Activated CD8-positive, alpha-beta memory T cell treated with anti-CD3 and anti-CD28 coated beads, Interleukin-2, amount 50 U/mL, for 48 hours (primary cell): ENCODE results near the gene SPZ1.
"Not testable (repeated sequence)": the region's sequence is repeated elsewhere in the genome, so short reads cannot be mapped to it uniquely, and the experiment has no call there.

Experiments
- DNase-seq: peaks from one replicate; pipeline ENCODE4 v3.0.0-alpha.2; 2020

The SPZ1 gene, protein sequence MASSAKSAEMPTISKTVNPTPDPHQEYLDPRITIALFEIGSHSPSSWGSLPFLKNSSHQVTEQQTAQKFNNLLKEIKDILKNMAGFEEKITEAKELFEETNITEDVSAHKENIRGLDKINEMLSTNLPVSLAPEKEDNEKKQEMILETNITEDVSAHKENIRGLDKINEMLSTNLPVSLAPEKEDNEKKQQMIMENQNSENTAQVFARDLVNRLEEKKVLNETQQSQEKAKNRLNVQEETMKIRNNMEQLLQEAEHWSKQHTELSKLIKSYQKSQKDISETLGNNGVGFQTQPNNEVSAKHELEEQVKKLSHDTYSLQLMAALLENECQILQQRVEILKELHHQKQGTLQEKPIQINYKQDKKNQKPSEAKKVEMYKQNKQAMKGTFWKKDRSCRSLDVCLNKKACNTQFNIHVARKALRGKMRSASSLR

GRCh38 chr5:80319702-80320101, at the start of gene SPZ1:
TSS of gene SPZ1 (plus strand) at chr5:80320002. CDS start at chr5:80320216, 214 bp downstream.
- no peak for DNase-seq

- not testable (repeated sequence) for DNase-seq
Observed at GRCh38 chr5:80270543-80270942, 49.3 kb upstream of the SPZ1 start.

DNA sequence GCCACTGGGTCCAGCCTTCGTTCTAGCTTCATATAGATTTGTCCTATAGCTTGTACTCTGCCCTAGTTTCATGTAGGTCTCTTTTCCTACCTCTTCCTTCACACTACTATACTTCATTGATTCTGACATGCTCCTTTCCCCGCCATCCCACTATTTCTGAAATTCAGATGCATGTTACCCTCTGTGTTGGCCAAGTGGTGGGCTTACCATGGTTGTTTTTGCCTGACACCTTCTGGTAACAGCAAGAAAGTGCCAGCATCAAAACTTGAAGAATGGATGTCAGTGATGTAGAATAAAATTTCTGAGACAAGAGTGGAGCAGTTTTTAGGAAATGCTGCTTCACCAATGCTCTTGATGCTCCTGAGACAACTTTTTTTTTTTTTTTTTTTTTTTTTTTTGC, 44.5 kb upstream of the SPZ1 start:
- DNase-seq = no peak

- no peak for DNase-seq
Observed at GRCh38 chr5:80276186-80276585, 43.6 kb upstream of the SPZ1 start.

DNA sequence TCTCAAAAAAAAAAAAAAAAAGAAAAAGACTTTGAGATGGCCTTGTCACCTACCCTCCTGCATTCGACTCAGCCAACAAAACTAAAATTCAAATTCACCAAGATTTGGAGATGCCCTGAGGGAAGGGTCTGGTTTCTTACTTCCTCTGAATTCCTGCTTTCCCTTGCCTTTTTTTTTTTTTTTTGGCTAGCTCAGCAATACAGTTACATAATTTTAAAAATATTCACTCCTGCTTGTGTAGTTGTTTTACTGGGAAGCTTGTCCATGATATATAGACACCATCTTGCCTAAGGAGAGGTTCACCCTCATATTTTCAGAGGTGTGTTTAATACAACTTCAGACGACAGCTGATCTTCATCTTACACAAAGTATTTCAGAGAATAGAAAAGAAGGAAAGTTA, 42.6 kb upstream of the SPZ1 start:
- no peak for DNase-seq

- no peak for DNase-seq
Observed at GRCh38 chr5:80282054-80282453, 37.7 kb upstream of the SPZ1 start.

DNA sequence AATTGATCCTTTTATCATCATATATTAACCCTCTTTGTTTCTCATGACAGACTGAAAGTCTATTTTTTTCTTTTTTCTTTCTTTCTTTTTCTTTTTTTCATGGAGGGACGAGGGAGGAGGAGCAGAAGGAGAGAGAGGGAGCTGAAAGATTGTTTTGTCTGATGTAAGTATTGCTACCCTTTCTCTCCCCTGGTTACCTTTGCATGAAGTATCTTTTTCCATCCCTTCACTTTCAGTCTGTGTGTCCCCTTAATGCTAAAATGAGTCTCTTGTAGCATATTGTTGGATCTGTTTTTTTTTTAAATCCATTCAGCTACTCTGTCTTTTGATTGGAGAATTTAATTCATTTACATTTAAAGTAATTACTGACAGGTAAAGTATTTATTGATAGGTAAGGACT, 36.4 kb upstream of the SPZ1 start:
- no peak for DNase-seq

GRCh38 chr5:80284720-80285119, 35.1 kb upstream of the SPZ1 start:
- DNase-seq = no peak

GRCh38 chr5:80288177-80288576, 31.6 kb upstream of the SPZ1 start:
- DNase-seq = no peak

DNA sequence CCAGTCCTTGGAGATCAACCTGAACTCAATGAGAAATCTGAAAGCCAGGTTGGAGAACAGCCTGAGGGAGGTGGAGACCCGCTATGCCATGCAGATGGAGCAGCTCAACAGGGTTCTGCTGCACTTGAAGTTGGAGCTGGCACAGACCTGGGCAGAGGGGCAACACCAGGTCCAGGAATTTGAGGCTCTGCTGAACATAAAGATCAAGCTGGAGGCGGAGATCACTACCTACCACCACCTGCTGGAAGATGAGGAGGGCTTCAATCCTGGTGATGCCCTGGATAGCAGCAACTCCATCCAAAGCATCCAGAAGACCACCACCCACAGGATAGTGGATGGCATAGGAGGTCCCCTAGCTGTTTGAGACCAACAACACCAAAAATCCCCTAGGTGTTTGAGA, 30.5 kb upstream of the SPZ1 start:
- DNase-seq = peak; percentile 23

GRCh38 chr5:80291761-80292160, 28.0 kb upstream of the SPZ1 start:
- DNase-seq = peak; percentile 22

- no peak for DNase-seq
Observed at GRCh38 chr5:80296121-80296520, 23.7 kb upstream of the SPZ1 start.

- DNase-seq = no peak
Observed at GRCh38 chr5:80299601-80300000, 20.2 kb upstream of the SPZ1 start.

GRCh38 chr5:80300125-80300524, 19.7 kb upstream of the SPZ1 start:
- no peak for DNase-seq

- not testable (repeated sequence) for DNase-seq
Observed at GRCh38 chr5:80300796-80301195, 19.0 kb upstream of the SPZ1 start.

GRCh38 chr5:80301342-80301741, 18.5 kb upstream of the SPZ1 start:
- not testable (repeated sequence) for DNase-seq

DNA sequence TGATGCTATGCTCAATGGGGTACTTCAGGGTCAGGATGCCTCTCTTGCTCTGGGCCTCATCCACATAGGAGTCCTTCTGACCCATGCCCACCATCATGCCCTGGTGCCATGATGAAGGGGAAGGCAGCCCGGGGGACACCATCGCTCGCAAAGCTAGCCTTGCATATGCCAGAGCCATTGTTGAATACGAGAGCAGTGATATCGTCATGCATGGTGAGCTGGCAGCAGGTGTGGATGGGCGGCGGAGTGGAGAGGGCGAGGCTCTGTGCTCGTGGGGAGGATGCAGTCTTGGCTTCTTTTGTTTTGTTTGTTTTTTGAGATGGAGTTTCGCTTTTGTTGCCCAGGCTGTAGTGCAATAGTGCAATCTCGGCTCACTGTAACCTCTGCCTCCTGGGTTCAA, 17.2 kb upstream of the SPZ1 start:
- no peak for DNase-seq

GRCh38 chr5:80308526-80308925, 11.3 kb upstream of the SPZ1 start:
- DNase-seq = no peak

DNA sequence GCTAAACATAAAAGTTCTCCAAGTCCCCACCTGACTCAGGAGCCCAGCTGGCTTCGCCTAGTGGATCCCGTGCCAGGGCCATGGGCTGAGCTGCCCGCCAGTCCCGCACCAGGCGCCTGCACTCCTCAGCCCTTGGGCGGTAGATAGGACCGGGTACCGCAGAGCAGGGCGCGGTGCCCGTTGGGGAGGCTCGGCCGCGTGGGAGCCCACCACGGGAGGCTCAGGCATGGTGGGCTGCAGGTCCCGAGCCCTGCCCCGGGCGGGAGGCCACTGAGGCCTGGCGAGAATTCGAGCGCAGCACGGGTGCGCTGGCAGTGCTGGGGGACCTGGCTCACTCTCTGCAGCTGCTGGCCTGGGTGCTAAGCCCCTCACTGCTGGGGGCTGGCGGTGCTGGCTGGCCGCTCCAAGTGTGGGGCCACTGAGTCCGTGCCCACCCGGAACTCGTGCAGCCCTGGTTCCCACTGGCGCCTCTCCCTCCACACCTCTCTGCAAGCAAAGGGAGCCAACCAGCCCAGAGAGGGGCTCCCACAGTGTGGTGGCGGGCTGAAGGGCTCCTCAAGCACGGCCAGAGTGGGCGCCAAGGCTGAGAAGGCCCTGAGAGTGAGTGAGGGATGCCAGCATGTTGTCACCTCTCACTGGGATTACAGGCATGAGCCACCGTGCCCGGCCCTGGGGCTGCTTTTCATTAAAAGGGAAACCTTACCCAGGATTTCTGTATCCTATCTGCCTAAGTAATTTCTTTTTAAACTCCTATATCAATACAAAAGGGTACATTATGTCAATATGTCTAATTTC, 9.7 kb upstream of the SPZ1 start:
- DNase-seq = no peak

- no peak for DNase-seq
Observed at GRCh38 chr5:80315244-80315643, 4.6 kb upstream of the SPZ1 start.

DNA sequence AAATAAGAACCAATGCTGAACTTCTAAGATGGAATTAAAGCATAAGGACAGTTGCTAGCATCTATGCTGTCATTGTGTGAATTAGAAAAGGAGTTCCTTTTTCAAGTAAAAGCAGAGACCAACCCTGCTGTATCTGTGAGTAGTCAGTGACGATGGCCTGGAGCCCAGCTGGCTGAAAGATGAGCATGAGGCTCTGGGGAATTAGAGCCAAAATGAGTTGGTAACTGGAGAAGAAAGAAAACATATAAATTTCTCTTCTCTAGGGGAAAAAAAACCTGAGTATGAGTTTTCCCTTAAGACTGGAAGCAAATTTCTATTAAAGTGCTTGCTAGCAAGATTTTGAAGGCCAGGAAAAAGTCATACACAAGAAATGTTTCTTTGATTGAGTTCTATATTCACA, 1.6 kb upstream of the SPZ1 start:
- no peak for DNase-seq

DNA sequence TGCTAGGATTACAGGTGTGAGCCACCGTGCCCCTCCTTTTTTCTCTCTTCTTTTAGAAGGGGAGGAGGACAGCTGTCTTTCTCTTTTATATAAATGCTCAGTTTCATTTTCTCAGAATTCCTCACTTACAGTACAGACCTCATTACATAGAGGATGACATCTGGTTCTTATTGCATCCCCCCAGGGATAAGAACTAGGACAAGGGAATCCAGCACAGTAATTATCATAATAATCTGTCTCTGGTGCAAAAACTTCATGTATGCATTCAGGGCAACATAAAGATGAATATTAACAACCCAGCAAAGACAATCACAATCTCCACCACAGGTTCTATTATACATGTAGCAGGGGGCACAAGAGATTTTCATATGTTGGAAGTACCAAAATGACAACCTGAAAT, 5.1 kb downstream of the SPZ1 start:
- no peak for DNase-seq

GRCh38 chr5:80326468-80326867, 6.7 kb downstream of the SPZ1 start:
- DNase-seq = no peak

- DNase-seq = no peak
Observed at GRCh38 chr5:80337379-80337778, 17.6 kb downstream of the SPZ1 start.
